COLO668 (cell line): ENCODE data around the gene CTNNA2.
"Not testable (repeated sequence)": the region's sequence is repeated elsewhere in the genome, so short reads cannot be mapped to it uniquely, and the experiment has no call there.

Experiments
- DNase-seq: peaks from one replicate; lab custom pipeline; 2025; ENCODE audit not compliant: unreplicated experiment; lab: John Stamatoyannopoulos, UW

The CTNNA2 gene

GRCh38 chr2:80185091-80185490 is 672.2 kb downstream of the CTNNA2 start:
- DNase-seq, result no peak

GRCh38 chr2:80186262-80186661 is 673.4 kb downstream of the CTNNA2 start:
- no peak for DNase-seq

- no peak for DNase-seq
Observed at GRCh38 chr2:80187156-80187555, 674.3 kb downstream of the CTNNA2 start.

- DNase-seq, result no peak
Observed at GRCh38 chr2:80190166-80190565, 677.3 kb downstream of the CTNNA2 start.

- no peak for DNase-seq
Observed at GRCh38 chr2:80193566-80193965, 680.7 kb downstream of the CTNNA2 start.

GRCh38 chr2:80195034-80195433 is 682.2 kb downstream of the CTNNA2 start:
- no peak for DNase-seq

GRCh38 chr2:80198042-80198441 is 685.2 kb downstream of the CTNNA2 start:
- DNase-seq, result no peak

GRCh38 chr2:80199504-80199903 is 686.7 kb downstream of the CTNNA2 start:
- no peak for DNase-seq

GRCh38 chr2:80203929-80204328 is 691.1 kb downstream of the CTNNA2 start:
- not testable (repeated sequence) for DNase-seq

- no peak for DNase-seq
Observed at GRCh38 chr2:80205498-80205897, 692.6 kb downstream of the CTNNA2 start.

GRCh38 chr2:80209458-80209857 is 696.6 kb downstream of the CTNNA2 start:
- DNase-seq, result no peak

- DNase-seq, result no peak
Observed at GRCh38 chr2:80217446-80217845, 704.6 kb downstream of the CTNNA2 start.

- no peak for DNase-seq
Observed at GRCh38 chr2:80222644-80223043, 709.8 kb downstream of the CTNNA2 start.

- DNase-seq, result no peak
Observed at GRCh38 chr2:80231421-80231820, 718.6 kb downstream of the CTNNA2 start.

- no peak for DNase-seq
Observed at GRCh38 chr2:80233333-80233732, 720.5 kb downstream of the CTNNA2 start.

GRCh38 chr2:80238692-80239469 is 726.0 kb downstream of the CTNNA2 start:
- peak; percentile 4 for DNase-seq

GRCh38 chr2:80242355-80242910 is 729.6 kb downstream of the CTNNA2 start:
- DNase-seq, result no peak

- DNase-seq, result no peak
Observed at GRCh38 chr2:80244905-80245584, 732.2 kb downstream of the CTNNA2 start.

- DNase-seq, result no peak
Observed at GRCh38 chr2:80246534-80246933, 733.7 kb downstream of the CTNNA2 start.

GRCh38 chr2:80247339-80247738 is 734.5 kb downstream of the CTNNA2 start:
- no peak for DNase-seq

GRCh38 chr2:80248146-80248545 is 735.3 kb downstream of the CTNNA2 start:
- DNase-seq, result no peak

- no peak for DNase-seq
Observed at GRCh38 chr2:80252294-80252986, 739.6 kb downstream of the CTNNA2 start.
